Esophagus mucosa (tissue), 1 donor: ENCODE measurements around the gene LYG1. TPM values are rescaled to one million over a fixed set of nuclear protein-coding genes. Genes with fewer than 3 reads are reported as not detected.
"Not testable (repeated sequence)": the region's sequence is repeated elsewhere in the genome, so short reads cannot be mapped to it uniquely, and the experiment has no call there.

Source experiments
- ATAC-seq: fragments of 200-7000 bp; cut with Tn5 transposase; one replicate; pipeline ENCODE4 v1.9.1; 2020
- total RNA-seq: library from RNA; stranded (reverse); gene quantifications from one replicate; pipeline ENCODE4 v1.2.4, GENCODE V29; 2023
- donor health status: DM: yes; HTN: yes; CAD: no.

The LYG1 gene
- total RNA-seq, result 0.20 TPM

- ATAC-seq, result not testable (repeated sequence)
Observed at GRCh38 chr2:99301097-99301496, at the start of gene LYG1. Gene LYG1 (minus strand): TSS chr2:99301197. CDS start chr2:99295670, 5,527 bp downstream.

GRCh38 chr2:99350194-99350593 lies 49.2 kb upstream of the LYG1 start:
- no peak for ATAC-seq

- no peak for ATAC-seq
Observed at GRCh38 chr2:99348173-99348572, 47.2 kb upstream of the LYG1 start.

- ATAC-seq, result no peak
Observed at GRCh38 chr2:99346218-99346617, 45.2 kb upstream of the LYG1 start.

GRCh38 chr2:99345446-99345845 lies 44.4 kb upstream of the LYG1 start:
- ATAC-seq, result peak; percentile 8

DNA sequence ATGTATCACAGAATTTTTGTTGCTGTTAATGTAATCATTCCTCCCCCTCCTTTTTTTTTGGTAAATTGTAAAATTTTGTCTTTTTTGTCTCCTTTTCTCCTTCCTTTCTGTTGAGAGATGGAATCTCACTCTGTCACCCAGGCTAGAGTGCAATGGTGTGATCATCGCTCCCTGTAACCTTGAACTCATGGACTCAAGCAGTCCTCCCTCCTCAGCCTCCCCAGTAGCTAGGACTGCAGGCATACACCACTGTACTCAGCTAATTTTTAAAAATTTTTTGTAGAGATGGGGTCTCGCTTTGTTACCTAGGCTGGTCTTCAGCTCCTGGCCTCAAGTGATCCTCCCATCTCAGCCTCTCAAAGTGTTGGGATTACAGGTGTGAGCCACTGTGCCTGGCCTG lies 41.5 kb upstream of the LYG1 start:
- ATAC-seq, result no peak

GRCh38 chr2:99340669-99341236 lies 39.8 kb upstream of the LYG1 start:
- no peak for ATAC-seq

DNA sequence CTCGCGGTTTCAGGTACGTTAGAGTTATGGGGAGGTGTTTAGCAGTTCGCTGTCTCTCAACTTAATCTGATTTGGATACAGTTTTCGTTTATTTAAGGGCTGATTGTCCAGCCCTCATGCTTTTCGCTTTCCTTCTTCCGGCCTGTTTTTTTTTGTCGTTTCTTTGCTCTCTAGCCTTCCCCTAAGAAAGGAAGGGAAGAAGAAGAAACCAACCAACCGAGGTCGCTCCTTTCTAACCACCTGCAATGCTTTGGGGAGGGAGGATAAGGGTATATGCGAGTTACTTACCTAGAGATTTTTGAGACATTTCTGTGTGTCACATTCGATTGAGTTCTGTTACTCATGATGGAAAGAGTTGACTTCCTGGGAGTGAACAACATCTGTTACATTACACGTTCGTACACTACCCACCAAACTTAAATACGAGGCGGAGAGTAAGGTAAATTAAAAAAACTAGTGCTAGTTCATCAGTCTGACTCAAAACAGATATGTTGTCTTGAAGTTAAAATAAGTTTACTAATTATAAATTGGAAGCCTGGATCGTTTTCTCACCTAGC lies 37.1 kb upstream of the LYG1 start:
- ATAC-seq, result no peak

DNA sequence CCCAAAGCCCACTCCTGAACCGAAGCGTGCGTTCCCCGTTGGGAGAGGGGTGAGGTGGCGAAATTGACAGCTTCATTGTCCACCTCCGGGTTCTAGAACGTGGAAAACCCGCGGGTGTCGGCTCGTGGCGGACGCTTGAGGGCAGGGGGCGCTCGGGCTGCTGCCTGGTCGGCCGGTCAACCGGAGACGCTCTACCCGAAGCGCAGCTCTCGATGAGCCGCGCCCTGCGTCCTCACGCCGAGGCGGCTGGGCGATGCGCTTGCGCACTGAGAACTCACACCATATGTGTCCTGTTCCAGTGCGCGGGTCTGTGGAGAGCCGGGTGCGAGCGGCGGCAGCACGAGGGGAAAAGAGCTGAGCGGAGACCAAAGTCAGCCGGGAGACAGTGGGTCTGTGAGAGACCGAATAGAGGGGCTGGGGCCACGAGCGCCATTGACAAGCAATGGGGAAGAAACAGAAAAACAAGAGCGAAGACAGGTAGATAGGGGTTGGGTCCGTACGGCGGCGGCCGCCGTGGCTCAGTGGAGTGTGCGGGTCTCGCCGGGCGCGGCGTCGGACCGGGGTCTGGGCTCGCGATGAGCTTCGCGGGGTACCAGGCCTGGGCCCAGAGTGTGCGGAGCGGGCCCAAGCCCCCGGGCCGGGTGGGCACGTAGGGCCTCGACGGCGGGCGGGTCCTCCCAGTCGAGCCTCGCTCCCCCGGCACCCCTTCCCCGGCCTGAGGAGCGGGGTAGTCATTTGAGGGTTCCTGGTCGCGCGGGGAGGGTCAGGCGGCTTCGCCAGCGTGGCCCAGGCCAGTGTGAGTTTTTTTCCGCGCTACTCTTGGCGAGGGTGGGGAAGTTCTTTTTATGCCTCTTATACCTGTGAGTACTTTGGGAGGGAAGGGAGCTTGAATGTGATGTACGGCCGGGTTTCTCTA lies 36.4 kb upstream of the LYG1 start, which contains the start of gene EIF5B:
Gene EIF5B, plus strand, starts transcription at position 277 of the 916 bp plus-strand sequence. Its CDS starts 166 bp downstream, at position 443.
- ATAC-seq, result peak; percentile 88

GRCh38 chr2:99336804-99337112 lies 35.8 kb upstream of the LYG1 start:
- ATAC-seq, result no peak

GRCh38 chr2:99335911-99336803 lies 35.2 kb upstream of the LYG1 start, which contains the start of gene TXNDC9:
Gene TXNDC9 (minus strand): TSS chr2:99336333. CDS start chr2:99333210, 3,123 bp downstream.
- peak; percentile 97 for ATAC-seq

DNA sequence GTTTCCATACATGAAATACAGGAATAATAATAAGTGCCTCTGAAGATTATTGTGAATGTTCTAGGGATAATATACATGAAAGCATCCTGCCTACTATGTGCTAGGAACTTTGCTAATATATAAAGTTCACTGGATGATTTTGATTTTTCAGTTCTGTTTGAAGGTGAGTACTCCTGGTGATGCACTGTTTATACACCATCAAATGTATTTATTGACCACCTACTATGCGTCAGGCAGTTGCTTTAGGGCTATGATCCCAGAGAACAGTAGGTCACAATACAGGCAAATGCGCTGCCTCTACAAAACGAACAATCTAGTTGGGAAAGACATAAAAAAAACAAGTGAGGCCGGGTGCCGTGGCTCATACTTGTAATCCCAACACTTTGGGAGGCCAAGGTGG lies 24.4 kb upstream of the LYG1 start:
- ATAC-seq, result no peak

DNA sequence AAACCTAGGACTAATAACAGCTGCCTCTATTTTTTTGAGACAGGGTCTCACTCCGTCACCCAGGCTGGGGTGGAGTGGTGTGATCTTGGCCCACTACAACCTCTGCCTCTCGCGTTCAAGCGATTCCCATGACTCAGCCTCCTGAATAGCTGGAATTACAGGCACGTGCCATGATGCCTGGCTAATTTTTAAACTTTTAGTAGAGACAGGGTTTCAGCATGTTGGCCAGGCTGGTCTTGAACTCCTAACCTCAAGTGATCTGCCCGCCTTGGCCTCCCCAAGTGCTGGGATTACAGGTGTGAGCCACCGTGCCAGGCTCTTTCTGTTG lies 16.8 kb upstream of the LYG1 start:
- not testable (repeated sequence) for ATAC-seq

GRCh38 chr2:99317161-99317872 lies 16.3 kb upstream of the LYG1 start:
- no peak for ATAC-seq

DNA sequence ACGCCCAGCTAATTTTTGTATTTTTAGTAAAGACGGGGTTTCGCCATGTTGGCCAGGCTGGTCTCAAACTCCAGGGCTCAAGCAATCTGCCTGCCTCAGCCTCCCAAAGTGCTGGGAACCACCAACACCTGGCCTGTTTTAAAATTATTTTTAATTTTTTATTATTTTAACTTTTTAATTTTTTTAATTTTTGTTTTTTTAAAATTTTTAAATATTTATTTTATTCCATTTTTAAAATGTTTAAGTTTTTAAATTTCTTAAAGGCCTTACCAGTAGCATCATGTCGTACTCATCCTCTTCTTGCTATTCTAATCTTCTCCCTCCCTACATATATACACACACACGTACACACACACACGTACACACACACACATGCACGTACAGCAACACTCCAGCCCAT lies 1.4 kb downstream of the LYG1 start:
- no peak for ATAC-seq

- peak; percentile 56 for ATAC-seq
Observed at GRCh38 chr2:99297994-99298393, 3.0 kb downstream of the LYG1 start.

GRCh38 chr2:99285526-99285925 lies 15.5 kb downstream of the LYG1 start:
- no peak for ATAC-seq

GRCh38 chr2:99279969-99280695 lies 20.9 kb downstream of the LYG1 start:
- no peak for ATAC-seq

DNA sequence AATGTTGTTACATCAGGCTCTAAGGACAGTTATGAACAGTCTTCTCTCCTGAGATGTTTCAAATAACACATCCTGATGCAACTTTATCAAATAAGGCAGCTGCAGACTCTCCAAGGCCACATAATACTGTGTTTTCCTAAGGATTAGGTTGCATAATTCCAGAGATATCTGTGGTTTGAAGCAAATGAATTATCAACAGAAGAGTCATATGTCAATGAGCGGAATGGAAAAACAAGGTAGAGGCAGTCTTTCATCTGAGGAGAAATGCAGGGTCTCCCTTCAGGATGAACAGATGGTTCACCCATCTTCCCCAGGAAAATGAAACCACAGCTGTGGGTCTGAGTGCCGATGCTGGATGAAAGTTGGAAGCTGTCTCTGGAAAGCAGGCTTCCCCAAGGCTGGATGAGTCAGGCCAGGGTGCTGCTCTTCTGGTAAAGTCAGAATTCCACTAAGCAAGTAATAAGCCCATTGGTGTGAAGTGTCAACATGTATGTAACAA lies 22.2 kb downstream of the LYG1 start:
- peak; percentile 82 for ATAC-seq

GRCh38 chr2:99278195-99278765 lies 22.7 kb downstream of the LYG1 start:
- ATAC-seq, result not testable (repeated sequence)

DNA sequence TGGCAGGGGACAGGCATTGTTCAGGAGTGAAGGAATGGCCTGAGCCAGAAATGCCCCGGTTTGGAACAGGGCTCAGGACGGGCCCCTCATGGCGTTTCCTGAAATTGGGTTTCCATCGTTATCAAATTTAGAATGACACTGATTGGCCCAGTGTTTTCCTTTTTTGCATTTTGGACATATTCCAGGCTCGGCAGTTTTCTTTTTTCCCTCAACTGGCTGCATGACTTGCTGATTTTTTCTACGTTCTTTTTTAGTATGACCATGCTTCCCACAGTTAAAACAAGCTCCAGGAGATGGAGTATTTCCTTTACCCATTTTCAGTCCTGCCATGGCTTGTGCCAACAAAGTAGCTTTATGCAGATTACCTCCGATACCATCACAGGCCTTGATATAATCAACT lies 25.1 kb downstream of the LYG1 start:
- ATAC-seq, result no peak
